Measurements from ENCODE around the gene CDH13.

The CDH13 gene

DNA sequence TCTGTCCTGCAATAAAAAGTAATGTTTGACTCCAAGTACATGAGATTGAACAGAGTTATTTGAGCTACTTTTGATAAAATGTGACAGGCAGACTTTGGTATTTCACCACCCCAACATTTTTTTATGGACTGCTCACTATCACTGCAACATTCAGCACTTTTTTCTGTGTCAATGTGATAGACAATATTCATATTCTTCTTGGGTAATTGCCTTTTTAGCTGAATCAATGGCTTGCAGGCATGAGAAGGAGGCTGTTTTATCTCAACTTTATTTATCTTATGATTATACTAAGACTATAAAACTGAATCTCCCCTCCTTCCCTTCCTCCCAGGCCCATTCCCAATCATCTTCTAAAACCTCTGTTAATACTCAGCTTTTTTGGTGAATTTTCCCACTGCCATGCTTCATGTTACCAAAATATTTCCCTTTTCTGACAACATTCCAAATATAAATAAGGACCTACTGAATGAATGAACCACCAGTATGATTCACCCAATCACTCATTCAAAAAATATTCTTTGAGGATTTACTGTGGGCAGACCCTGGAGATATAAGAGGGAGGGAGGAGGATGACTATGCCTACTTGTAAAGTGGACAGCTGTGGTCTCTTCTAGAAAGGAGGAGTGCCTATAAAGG is 67.6 kb downstream of the CDH13 start:
- TF ChIP-seq PPARA (CRISPR knock-in tag; IDR thresholded peaks at IDR 0.05; ENCODE audit: borderline replicate concordance), result no peak
- no peak for TF ChIP-seq CSRNP3 (CRISPR knock-in tag; IDR thresholded peaks at IDR 0.05)
- TF ChIP-seq, protein P1, sequence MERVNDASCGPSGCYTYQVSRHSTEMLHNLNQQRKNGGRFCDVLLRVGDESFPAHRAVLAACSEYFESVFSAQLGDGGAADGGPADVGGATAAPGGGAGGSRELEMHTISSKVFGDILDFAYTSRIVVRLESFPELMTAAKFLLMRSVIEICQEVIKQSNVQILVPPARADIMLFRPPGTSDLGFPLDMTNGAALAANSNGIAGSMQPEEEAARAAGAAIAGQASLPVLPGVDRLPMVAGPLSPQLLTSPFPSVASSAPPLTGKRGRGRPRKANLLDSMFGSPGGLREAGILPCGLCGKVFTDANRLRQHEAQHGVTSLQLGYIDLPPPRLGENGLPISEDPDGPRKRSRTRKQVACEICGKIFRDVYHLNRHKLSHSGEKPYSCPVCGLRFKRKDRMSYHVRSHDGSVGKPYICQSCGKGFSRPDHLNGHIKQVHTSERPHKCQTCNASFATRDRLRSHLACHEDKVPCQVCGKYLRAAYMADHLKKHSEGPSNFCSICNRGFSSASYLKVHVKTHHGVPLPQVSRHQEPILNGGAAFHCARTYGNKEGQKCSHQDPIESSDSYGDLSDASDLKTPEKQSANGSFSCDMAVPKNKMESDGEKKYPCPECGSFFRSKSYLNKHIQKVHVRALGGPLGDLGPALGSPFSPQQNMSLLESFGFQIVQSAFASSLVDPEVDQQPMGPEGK (CRISPR knock-in tag; IDR thresholded peaks at IDR 0.05; ENCODE audit: borderline replicate concordance), result no peak
- no peak for TF ChIP-seq RARB (CRISPR knock-in tag; IDR thresholded peaks at IDR 0.05)
- peak; percentile 69 for ATAC-seq

DNA sequence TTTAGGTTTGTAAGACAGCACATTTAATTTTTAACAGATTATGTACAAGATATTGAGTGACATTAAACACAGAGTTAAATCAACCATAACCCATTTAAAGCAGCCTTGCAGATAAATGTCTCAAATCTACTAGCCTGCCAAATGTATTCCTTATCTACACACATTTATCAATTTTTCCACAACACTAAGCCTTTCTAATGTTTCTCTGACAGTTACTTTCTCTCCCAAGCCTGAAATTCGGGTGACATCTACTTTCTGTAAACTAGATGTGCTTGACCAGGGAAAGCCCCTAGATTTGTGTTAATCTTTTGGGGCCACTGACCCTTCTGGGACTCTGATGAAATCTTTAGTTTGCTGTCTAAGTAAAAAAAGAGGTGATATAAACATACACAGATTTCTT is 69.0 kb downstream of the CDH13 start:
- ATAC-seq, result no peak
- TF ChIP-seq ZFP30 (CRISPR knock-in tag; IDR thresholded peaks at IDR 0.05) (no peak), OSR1 (CRISPR knock-in tag; IDR thresholded peaks at IDR 0.05) (no peak), ISL1 (CRISPR knock-in tag; IDR thresholded peaks at IDR 0.05) (no peak), POU6F1 (CRISPR knock-in tag; IDR thresholded peaks at IDR 0.05; ENCODE audit: borderline replicate concordance, low read depth) (no peak), ZNF565 (CRISPR knock-in tag; conservative IDR thresholded peaks at IDR 0.05; ENCODE audit: low read depth) (no peak), TOX (CRISPR knock-in tag; IDR thresholded peaks at IDR 0.05; ENCODE audit: borderline replicate concordance) (no peak), BACH2 (CRISPR knock-in tag; IDR thresholded peaks at IDR 0.05; ENCODE audit: borderline replicate concordance) (no peak), ARNTL (CRISPR knock-in tag; IDR thresholded peaks at IDR 0.05; ENCODE audit: borderline replicate concordance, low read depth) (no peak), GLIS3 (CRISPR knock-in tag; IDR thresholded peaks at IDR 0.05) (no peak), PPARA (CRISPR knock-in tag; IDR thresholded peaks at IDR 0.05; ENCODE audit: borderline replicate concordance) (no peak), CSRNP3 (CRISPR knock-in tag; IDR thresholded peaks at IDR 0.05) (no peak), ESRRG (CRISPR knock-in tag; IDR thresholded peaks at IDR 0.05) (no peak), CSDC2 (CRISPR knock-in tag; IDR thresholded peaks at IDR 0.05) (no peak), TCF4 (CRISPR knock-in tag; IDR thresholded peaks at IDR 0.05; ENCODE audit: borderline replicate concordance) (no peak), ZC3H10 (CRISPR knock-in tag; IDR thresholded peaks at IDR 0.05) (no peak), ZNF8 (CRISPR knock-in tag; IDR thresholded peaks at IDR 0.05) (no peak), ZFP3 (CRISPR knock-in tag; IDR thresholded peaks at IDR 0.05) (no peak)
- TF ChIP-seq, protein P1 (CRISPR knock-in tag; IDR thresholded peaks at IDR 0.05; ENCODE audit: borderline replicate concordance), result no peak
- TF ChIP-seq, protein P2, sequence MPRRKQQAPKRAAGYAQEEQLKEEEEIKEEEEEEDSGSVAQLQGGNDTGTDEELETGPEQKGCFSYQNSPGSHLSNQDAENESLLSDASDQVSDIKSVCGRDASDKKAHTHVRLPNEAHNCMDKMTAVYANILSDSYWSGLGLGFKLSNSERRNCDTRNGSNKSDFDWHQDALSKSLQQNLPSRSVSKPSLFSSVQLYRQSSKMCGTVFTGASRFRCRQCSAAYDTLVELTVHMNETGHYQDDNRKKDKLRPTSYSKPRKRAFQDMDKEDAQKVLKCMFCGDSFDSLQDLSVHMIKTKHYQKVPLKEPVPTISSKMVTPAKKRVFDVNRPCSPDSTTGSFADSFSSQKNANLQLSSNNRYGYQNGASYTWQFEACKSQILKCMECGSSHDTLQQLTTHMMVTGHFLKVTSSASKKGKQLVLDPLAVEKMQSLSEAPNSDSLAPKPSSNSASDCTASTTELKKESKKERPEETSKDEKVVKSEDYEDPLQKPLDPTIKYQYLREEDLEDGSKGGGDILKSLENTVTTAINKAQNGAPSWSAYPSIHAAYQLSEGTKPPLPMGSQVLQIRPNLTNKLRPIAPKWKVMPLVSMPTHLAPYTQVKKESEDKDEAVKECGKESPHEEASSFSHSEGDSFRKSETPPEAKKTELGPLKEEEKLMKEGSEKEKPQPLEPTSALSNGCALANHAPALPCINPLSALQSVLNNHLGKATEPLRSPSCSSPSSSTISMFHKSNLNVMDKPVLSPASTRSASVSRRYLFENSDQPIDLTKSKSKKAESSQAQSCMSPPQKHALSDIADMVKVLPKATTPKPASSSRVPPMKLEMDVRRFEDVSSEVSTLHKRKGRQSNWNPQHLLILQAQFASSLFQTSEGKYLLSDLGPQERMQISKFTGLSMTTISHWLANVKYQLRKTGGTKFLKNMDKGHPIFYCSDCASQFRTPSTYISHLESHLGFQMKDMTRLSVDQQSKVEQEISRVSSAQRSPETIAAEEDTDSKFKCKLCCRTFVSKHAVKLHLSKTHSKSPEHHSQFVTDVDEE (CRISPR knock-in tag; IDR thresholded peaks at IDR 0.05), result no peak

Data from SK-N-SH treated with all-trans-retinoic acid at 6 μM for 48 hours (cell line).